GM23338 (cell line): ENCODE results near the gene GNAI2.

Source experiments
- EZH2 ChIP-seq: fragments of 200-600 bp; sonication (generic); IDR thresholded peaks from one replicate; pipeline ENCODE4 v1.8.0; 2017; ENCODE audit warnings: antibody characterized with exemption, mild to moderate bottlenecking, low read depth; ENCODE audit not compliant: unreplicated experiment
- EZH2phosphoT487 ChIP-seq: fragments of 200-600 bp; sonication (generic); IDR thresholded peaks from one replicate; pipeline ENCODE4 v1.8.1; 2018; ENCODE audit warnings: antibody characterized with exemption; ENCODE audit not compliant: unreplicated experiment
- JUNB ChIP-seq: IDR thresholded peaks from one replicate; pipeline ENCODE4 v1.6.1; 2016; ENCODE audit warnings: antibody characterized with exemption; ENCODE audit not compliant: unreplicated experiment
- NANOG ChIP-seq: IDR thresholded peaks from 2 replicates; pipeline ENCODE4 v1.6.1; 2016; ENCODE audit warnings: antibody characterized with exemption, borderline replicate concordance
- POLR2AphosphoS5 ChIP-seq: IDR thresholded peaks from 2 replicates; pipeline ENCODE4 v1.6.1; 2016; ENCODE audit warnings: antibody characterized with exemption, low read depth
- ZNF114 ChIP-seq: fragments of 250-450 bp; sonication (Bioruptor Pico); IDR thresholded peaks from 2 replicates; pipeline ENCODE4 v1.5.0; 2020; ENCODE audit warnings: mild to moderate bottlenecking, moderate library complexity
- ZNF331 ChIP-seq: fragments of 250-450 bp; sonication (Bioruptor Pico); IDR thresholded peaks from 2 replicates; pipeline ENCODE4 v1.5.0; 2020; ENCODE audit warnings: low read depth, mild to moderate bottlenecking, moderate library complexity
- TF ChIP-seq, protein P1 (sequence below): fragments of 250-450 bp; sonication (Bioruptor Pico); IDR thresholded peaks from 2 replicates; pipeline ENCODE4 v1.5.0; 2020; ENCODE audit warnings: mild to moderate bottlenecking, moderate library complexity
- TF ChIP-seq, protein P2 (sequence below), 2 experiments: fragments of 200-600 bp in 1 of 2; sonication (generic) in 1 of 2; conservative IDR thresholded peaks; 2 replicates each; pipeline versions ENCODE4 v1.5.1 to v1.6.1; 2016 to 2017; ENCODE audit warnings: antibody characterized with exemption in 2 of 2, low read depth in 2 of 2, mild to moderate bottlenecking in 2 of 2, moderate library complexity in 1 of 2
- TF ChIP-seq, protein P3 (sequence below): IDR thresholded peaks from 2 replicates; pipeline ENCODE4 v1.6.1; 2016; ENCODE audit warnings: antibody characterized with exemption
- TF ChIP-seq, protein P4 (sequence below): IDR thresholded peaks from one replicate; pipeline ENCODE4 v1.6.1; 2018; ENCODE audit warnings: antibody characterized with exemption; ENCODE audit not compliant: unreplicated experiment

DNA sequence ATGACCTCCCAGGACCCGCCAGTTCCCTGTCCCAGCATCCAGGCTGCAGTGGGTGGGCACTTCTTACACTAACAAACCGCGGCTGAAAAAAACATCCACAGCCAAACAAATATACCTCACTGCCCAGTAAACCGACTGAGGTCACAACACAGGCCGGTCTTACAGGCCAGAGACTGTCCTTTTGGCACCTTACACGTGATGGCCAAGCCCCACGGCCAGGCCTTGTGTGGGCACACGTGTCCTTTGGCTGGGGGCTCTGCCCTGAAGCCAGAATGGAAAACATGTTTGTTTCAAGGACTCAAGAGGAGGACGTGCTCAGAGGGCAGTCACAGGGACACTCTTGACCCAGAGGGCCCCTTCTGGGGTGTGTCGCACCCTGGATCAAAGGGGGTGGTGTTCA is 21.2 kb upstream of the GNAI2 start:
- TF ChIP-seq EZH2 (no peak), POLR2AphosphoS5 (no peak), JUNB (no peak), EZH2phosphoT487 (no peak), NANOG (no peak), ZNF331 (CRISPR knock-in tag) (no peak), ZNF114 (no peak)
- TF ChIP-seq, protein P1, sequence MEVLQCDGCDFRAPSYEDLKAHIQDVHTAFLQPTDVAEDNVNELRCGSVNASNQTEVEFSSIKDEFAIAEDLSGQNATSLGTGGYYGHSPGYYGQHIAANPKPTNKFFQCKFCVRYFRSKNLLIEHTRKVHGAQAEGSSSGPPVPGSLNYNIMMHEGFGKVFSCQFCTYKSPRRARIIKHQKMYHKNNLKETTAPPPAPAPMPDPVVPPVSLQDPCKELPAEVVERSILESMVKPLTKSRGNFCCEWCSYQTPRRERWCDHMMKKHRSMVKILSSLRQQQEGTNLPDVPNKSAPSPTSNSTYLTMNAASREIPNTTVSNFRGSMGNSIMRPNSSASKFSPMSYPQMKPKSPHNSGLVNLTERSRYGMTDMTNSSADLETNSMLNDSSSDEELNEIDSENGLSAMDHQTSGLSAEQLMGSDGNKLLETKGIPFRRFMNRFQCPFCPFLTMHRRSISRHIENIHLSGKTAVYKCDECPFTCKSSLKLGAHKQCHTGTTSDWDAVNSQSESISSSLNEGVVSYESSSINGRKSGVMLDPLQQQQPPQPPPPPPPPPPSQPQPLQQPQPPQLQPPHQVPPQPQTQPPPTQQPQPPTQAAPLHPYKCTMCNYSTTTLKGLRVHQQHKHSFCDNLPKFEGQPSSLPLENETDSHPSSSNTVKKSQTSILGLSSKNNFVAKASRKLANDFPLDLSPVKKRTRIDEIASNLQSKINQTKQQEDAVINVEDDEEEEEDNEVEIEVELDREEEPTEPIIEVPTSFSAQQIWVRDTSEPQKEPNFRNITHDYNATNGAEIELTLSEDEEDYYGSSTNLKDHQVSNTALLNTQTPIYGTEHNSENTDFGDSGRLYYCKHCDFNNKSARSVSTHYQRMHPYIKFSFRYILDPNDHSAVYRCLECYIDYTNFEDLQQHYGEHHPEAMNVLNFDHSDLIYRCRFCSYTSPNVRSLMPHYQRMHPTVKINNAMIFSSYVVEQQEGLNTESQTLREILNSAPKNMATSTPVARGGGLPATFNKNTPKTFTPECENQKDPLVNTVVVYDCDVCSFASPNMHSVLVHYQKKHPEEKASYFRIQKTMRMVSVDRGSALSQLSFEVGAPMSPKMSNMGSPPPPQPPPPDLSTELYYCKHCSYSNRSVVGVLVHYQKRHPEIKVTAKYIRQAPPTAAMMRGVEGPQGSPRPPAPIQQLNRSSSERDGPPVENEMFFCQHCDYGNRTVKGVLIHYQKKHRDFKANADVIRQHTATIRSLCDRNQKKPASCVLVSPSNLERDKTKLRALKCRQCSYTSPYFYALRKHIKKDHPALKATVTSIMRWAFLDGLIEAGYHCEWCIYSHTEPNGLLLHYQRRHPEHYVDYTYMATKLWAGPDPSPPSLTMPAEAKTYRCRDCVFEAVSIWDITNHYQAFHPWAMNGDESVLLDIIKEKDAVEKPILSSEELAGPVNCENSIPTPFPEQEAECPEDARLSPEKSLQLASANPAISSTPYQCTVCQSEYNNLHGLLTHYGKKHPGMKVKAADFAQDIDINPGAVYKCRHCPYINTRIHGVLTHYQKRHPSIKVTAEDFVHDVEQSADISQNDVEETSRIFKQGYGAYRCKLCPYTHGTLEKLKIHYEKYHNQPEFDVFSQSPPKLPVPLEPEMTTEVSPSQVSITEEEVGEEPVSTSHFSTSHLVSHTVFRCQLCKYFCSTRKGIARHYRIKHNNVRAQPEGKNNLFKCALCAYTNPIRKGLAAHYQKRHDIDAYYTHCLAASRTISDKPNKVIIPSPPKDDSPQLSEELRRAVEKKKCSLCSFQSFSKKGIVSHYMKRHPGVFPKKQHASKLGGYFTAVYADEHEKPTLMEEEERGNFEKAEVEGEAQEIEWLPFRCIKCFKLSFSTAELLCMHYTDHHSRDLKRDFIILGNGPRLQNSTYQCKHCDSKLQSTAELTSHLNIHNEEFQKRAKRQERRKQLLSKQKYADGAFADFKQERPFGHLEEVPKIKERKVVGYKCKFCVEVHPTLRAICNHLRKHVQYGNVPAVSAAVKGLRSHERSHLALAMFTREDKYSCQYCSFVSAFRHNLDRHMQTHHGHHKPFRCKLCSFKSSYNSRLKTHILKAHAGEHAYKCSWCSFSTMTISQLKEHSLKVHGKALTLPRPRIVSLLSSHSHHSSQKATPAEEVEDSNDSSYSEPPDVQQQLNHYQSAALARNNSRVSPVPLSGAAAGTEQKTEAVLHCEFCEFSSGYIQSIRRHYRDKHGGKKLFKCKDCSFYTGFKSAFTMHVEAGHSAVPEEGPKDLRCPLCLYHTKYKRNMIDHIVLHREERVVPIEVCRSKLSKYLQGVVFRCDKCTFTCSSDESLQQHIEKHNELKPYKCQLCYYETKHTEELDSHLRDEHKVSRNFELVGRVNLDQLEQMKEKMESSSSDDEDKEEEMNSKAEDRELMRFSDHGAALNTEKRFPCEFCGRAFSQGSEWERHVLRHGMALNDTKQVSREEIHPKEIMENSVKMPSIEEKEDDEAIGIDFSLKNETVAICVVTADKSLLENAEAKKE: no peak
- TF ChIP-seq, protein P2, sequence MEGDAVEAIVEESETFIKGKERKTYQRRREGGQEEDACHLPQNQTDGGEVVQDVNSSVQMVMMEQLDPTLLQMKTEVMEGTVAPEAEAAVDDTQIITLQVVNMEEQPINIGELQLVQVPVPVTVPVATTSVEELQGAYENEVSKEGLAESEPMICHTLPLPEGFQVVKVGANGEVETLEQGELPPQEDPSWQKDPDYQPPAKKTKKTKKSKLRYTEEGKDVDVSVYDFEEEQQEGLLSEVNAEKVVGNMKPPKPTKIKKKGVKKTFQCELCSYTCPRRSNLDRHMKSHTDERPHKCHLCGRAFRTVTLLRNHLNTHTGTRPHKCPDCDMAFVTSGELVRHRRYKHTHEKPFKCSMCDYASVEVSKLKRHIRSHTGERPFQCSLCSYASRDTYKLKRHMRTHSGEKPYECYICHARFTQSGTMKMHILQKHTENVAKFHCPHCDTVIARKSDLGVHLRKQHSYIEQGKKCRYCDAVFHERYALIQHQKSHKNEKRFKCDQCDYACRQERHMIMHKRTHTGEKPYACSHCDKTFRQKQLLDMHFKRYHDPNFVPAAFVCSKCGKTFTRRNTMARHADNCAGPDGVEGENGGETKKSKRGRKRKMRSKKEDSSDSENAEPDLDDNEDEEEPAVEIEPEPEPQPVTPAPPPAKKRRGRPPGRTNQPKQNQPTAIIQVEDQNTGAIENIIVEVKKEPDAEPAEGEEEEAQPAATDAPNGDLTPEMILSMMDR (conservative IDR thresholded peaks at IDR 0.05; ENCODE audit: low read depth in 2 of 2): no peak
- TF ChIP-seq, protein P3, sequence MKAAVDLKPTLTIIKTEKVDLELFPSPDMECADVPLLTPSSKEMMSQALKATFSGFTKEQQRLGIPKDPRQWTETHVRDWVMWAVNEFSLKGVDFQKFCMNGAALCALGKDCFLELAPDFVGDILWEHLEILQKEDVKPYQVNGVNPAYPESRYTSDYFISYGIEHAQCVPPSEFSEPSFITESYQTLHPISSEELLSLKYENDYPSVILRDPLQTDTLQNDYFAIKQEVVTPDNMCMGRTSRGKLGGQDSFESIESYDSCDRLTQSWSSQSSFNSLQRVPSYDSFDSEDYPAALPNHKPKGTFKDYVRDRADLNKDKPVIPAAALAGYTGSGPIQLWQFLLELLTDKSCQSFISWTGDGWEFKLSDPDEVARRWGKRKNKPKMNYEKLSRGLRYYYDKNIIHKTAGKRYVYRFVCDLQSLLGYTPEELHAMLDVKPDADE: no peak
- TF ChIP-seq, protein P4, sequence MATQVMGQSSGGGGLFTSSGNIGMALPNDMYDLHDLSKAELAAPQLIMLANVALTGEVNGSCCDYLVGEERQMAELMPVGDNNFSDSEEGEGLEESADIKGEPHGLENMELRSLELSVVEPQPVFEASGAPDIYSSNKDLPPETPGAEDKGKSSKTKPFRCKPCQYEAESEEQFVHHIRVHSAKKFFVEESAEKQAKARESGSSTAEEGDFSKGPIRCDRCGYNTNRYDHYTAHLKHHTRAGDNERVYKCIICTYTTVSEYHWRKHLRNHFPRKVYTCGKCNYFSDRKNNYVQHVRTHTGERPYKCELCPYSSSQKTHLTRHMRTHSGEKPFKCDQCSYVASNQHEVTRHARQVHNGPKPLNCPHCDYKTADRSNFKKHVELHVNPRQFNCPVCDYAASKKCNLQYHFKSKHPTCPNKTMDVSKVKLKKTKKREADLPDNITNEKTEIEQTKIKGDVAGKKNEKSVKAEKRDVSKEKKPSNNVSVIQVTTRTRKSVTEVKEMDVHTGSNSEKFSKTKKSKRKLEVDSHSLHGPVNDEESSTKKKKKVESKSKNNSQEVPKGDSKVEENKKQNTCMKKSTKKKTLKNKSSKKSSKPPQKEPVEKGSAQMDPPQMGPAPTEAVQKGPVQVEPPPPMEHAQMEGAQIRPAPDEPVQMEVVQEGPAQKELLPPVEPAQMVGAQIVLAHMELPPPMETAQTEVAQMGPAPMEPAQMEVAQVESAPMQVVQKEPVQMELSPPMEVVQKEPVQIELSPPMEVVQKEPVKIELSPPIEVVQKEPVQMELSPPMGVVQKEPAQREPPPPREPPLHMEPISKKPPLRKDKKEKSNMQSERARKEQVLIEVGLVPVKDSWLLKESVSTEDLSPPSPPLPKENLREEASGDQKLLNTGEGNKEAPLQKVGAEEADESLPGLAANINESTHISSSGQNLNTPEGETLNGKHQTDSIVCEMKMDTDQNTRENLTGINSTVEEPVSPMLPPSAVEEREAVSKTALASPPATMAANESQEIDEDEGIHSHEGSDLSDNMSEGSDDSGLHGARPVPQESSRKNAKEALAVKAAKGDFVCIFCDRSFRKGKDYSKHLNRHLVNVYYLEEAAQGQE: no peak
